Gastrocnemius medialis (tissue), 4 donors: ENCODE measurements around the gene TGFB1I1. TPM values are rescaled to one million over a fixed set of nuclear protein-coding genes. Genes with fewer than 3 reads are reported as not detected.

ENCODE experiments used
- ATAC-seq, 2 donors: fragments of 150-250 bp; one replicate each; pipeline ENCODE4 v1.9.1; 2016
- DNase-seq, 2 donors: peaks; one replicate each; pipeline ENCODE4 v3.0.0-alpha.2; 2019
- H3K27ac ChIP-seq, 4 donors: fragments of 200-600 bp; sonication (generic); 1 replicate in 1 of 4; 2 replicates in 3 of 4; pipeline ENCODE4 v1.5.1; 2016 to 2018; ENCODE audit warnings: mild to moderate bottlenecking in 2 of 4, moderate library complexity in 1 of 4
- H3K27me3 ChIP-seq, 3 donors: fragments of 200-600 bp; sonication (generic) in 2 of 3; 1 replicate in 1 of 3; 2 replicates in 2 of 3; pipeline versions ENCODE4 v1.5.1 to v1.6.0; 2016 to 2019; ENCODE audit warnings: mild to moderate bottlenecking in 1 of 3, moderate library complexity in 1 of 3
- H3K36me3 ChIP-seq, 2 donors: fragments of 200-600 bp; sonication (generic) in 1 of 2; one replicate each; pipeline ENCODE4 v1.5.1; 2017 to 2018
- H3K4me1 ChIP-seq, 2 donors: fragments of 200-600 bp; sonication (generic) in 1 of 2; one replicate each; pipeline ENCODE4 v1.5.1; 2016 to 2017; ENCODE audit warnings: mild to moderate bottlenecking in 2 of 2
- H3K4me3 ChIP-seq, 4 donors: fragments of 200-600 bp; sonication (generic) in 3 of 4; 1 replicate in 1 of 4; 2 replicates in 3 of 4; pipeline ENCODE4 v1.5.1; 2016 to 2019; ENCODE audit warnings: mild to moderate bottlenecking in 2 of 4
- H3K9me3 ChIP-seq, 3 donors: fragments of 200-600 bp; sonication (generic) in 2 of 3; 1 replicate in 1 of 3; 2 replicates in 2 of 3; pipeline ENCODE4 v1.5.1; 2016 to 2019
- CTCF ChIP-seq, 5 experiments: fragments of 450-650 bp in 3 of 5; fragments of 200-600 bp in 2 of 5; sonication (generic) in 2 of 5; IDR thresholded peaks in 4 of 5; conservative IDR thresholded peaks in 1 of 5; 1 replicate in 4 of 5; 2 replicates in 1 of 5; pipeline ENCODE4 v1.5.1; 2016 to 2019; ENCODE audit warnings: antibody characterized with exemption in 5 of 5, mild to moderate bottlenecking in 3 of 5, moderate library complexity in 3 of 5
- POLR2A ChIP-seq, 2 donors: fragments of 450-650 bp; IDR thresholded peaks; one replicate each; pipeline ENCODE4 v1.6.1; 2017; ENCODE audit warnings: antibody characterized with exemption in 2 of 2, mild to moderate bottlenecking in 2 of 2, moderate library complexity in 2 of 2
- in situ Hi-C, 4 donors: fragments of 200-750 bp; cut with MboI; loops; one replicate each; pipeline versions ENCODE4 v1.15.0 to v1.8.0; 2017; ENCODE audit warnings: low sequenced_read_pairs in 4 of 4
- intact Hi-C: fragments of 100-400 bp; cut with DNase I; formaldehyde crosslinking; loops from one replicate; pipeline ENCODE4 v1.15.1; 2023; ENCODE audit warnings: low total_unique reads
- total RNA-seq, 4 donors: library from RNA; depleted of rRNA; stranded (reverse); fragments of >200 nt; gene quantifications; one replicate each; pipeline versions ENCODE4 v1.1.0 to v1.2.3, GENCODE V29; 2016

Gene TGFB1I1
- total RNA-seq, 4 donors from 2014 or later = 4.6 to 14.4 (median 7.4) TPM

- no peak overlapping the region for H3K27ac ChIP-seq
- H3K4me3 ChIP-seq = no peak overlapping the region
- TF ChIP-seq POLR2A (IDR thresholded peaks at IDR 0.05) (no peak), CTCF (IDR thresholded peaks at IDR 0.05 in 4 of 5, conservative IDR thresholded peaks at IDR 0.05 in 1 of 5) (no peak)
- H3K4me1 ChIP-seq = peaks cover 10 to 12% of the 10 kb centered on the region in 2 donors
- H3K36me3 ChIP-seq = no peaks in the 10 kb centered on the region
- ATAC-seq (no peak), DNase-seq (no peak)
- intact Hi-C loops = no loop called here
- no peaks in the 10 kb centered on the region for H3K9me3 ChIP-seq
- H3K27me3 ChIP-seq = peaks cover 0 to 3% (median 0%) of the 10 kb centered on the region in 3 donors
- in situ Hi-C loops = loop anchor here in 3 of 4 donors (25.0 kb wide), 3 partner anchors 199 to 374 kb away; partner anchors contain the start of gene ZNF267 (in 2 of the 3)
These were observed 41.2 kb downstream of the TGFB1I1 start for GRCh38 chr16:31513126-31513525.

- Histone ChIP-seq H3K4me3 (no peak overlapping the region), H3K9me3 (no peaks in the 10 kb centered on the region), H3K27ac (no peak overlapping the region), H3K36me3 (no peaks in the 10 kb centered on the region), H3K4me1 (peaks cover 9 to 10% of the 10 kb centered on the region in 2 donors), H3K27me3 (peaks cover 0 to 3% (median 2%) of the 10 kb centered on the region in 3 donors)
- intact Hi-C loops = no loop called here
- no peak for ATAC-seq
- in situ Hi-C loops = loop anchor here in 3 of 4 donors (25.0 kb wide), 3 partner anchors 198 to 373 kb away; partner anchors contain the start of gene ZNF267 (in 2 of the 3)
- DNase-seq = no peak
- no peak for TF ChIP-seq POLR2A (IDR thresholded peaks at IDR 0.05)
- no peak for TF ChIP-seq CTCF (IDR thresholded peaks at IDR 0.05 in 4 of 5, conservative IDR thresholded peaks at IDR 0.05 in 1 of 5)
These were observed 41.9 kb downstream of the TGFB1I1 start for GRCh38 chr16:31513884-31514283.

- intact Hi-C loops = no loop called here
- TF ChIP-seq POLR2A (IDR thresholded peaks at IDR 0.05) (no peak), CTCF (IDR thresholded peaks at IDR 0.05 in 4 of 5, conservative IDR thresholded peaks at IDR 0.05 in 1 of 5) (no peak)
- Histone ChIP-seq H3K4me3 (no peak overlapping the region), H3K9me3 (no peaks in the 10 kb centered on the region), H3K27me3 (peaks cover 0 to 3% (median 3%) of the 10 kb centered on the region in 3 donors), H3K36me3 (no peaks in the 10 kb centered on the region), H3K4me1 (no peaks in the 10 kb centered on the region), H3K27ac (no peak overlapping the region)
- DNase-seq = no peak
- ATAC-seq = no peak
- in situ Hi-C loops = loop anchor here in 3 of 4 donors (25.0 kb wide), 3 partner anchors 194 to 369 kb away; partner anchors contain the start of gene ZNF267 (in 2 of the 3)
These were observed 45.9 kb downstream of the TGFB1I1 start for GRCh38 chr16:31517800-31518402.

GRCh38 chr16:31519759-31520431 lies 47.9 kb downstream of the TGFB1I1 start:
- no peak overlapping the region for H3K27ac ChIP-seq
- no peaks in the 10 kb centered on the region for H3K36me3 ChIP-seq
- no peaks in the 10 kb centered on the region for H3K9me3 ChIP-seq
- ATAC-seq = no peak
- no peak overlapping the region for H3K4me3 ChIP-seq
- H3K4me1 ChIP-seq = no peaks in the 10 kb centered on the region
- DNase-seq = no peak
- peaks cover 0 to 3% (median 3%) of the 10 kb centered on the region in 3 donors for H3K27me3 ChIP-seq
- intact Hi-C loops (no loop called here), in situ Hi-C loops (loop anchor here in 3 of 4 donors (25.0 kb wide), 3 partner anchors 192 to 367 kb away; partner anchors contain the start of gene ZNF267 (in 2 of the 3))
- TF ChIP-seq CTCF (IDR thresholded peaks at IDR 0.05 in 4 of 5, conservative IDR thresholded peaks at IDR 0.05 in 1 of 5) (no peak), POLR2A (IDR thresholded peaks at IDR 0.05) (no peak)
